Heart right ventricle (tissue), 16 donors: ENCODE measurements around the gene ZNF19. TPM values are rescaled to one million over a fixed set of nuclear protein-coding genes. Genes with fewer than 3 reads are reported as not detected.

ENCODE experiments used
- ATAC-seq, 8 donors: fragments of 200-7000 bp; cut with Tn5 transposase; one replicate each; pipeline ENCODE4 v1.9.1; 2020; ENCODE audit warnings: mild to moderate bottlenecking in 8 of 8, moderate library complexity in 8 of 8, moderate number of reproducible peaks in 1 of 8
- DNase-seq, 2 donors: peaks; one replicate each; pipeline ENCODE4 v3.0.0-alpha.2; 2020
- H3K27ac ChIP-seq, 10 donors: fragments of 200-600 bp; sonication (generic) in 2 of 10; one replicate each; pipeline versions ENCODE4 v1.5.0 to v1.8.0; 2020 to 2022; ENCODE audit warnings: mild to moderate bottlenecking in 3 of 10
- H3K27me3 ChIP-seq, 7 donors: fragments of 200-600 bp; one replicate each; pipeline ENCODE4 v1.8.0; 2021 to 2022; ENCODE audit warnings: mild to moderate bottlenecking in 2 of 7
- H3K36me3 ChIP-seq, 9 donors: fragments of 200-600 bp; sonication (generic) in 1 of 9; one replicate each; pipeline versions ENCODE4 v1.5.0 to v1.8.0; 2020 to 2022; ENCODE audit warnings: mild to moderate bottlenecking in 2 of 9
- H3K4me1 ChIP-seq, 9 donors: fragments of 200-600 bp; sonication (generic) in 1 of 9; one replicate each; pipeline versions ENCODE4 v1.5.0 to v1.8.0; 2020 to 2022; ENCODE audit warnings: mild to moderate bottlenecking in 4 of 9
- H3K4me3 ChIP-seq, 10 donors: fragments of 200-600 bp; sonication (generic) in 2 of 10; one replicate each; pipeline versions ENCODE4 v1.5.0 to v1.8.0; 2020 to 2022; ENCODE audit warnings: mild to moderate bottlenecking in 7 of 10, moderate library complexity in 2 of 10
- H3K9me3 ChIP-seq, 11 donors: fragments of 200-600 bp in 10 of 11; sonication (generic) in 2 of 11; one replicate each; pipeline versions ENCODE4 v1.5.0 to v1.8.0; 2013 to 2022; ENCODE audit warnings: mild to moderate bottlenecking in 2 of 11, control low read depth in 1 of 11, moderate library complexity in 1 of 11
- WGBS, 2 donors: extraction: QIAGEN DNeasy Blood & Tissue Kit; methylation state at CpG; one replicate each; pipeline ENCODE4 v1.1.7; 2013; ENCODE audit warnings: inconsistent platforms in 1 of 2; 5-methylcytosine and 5-hydroxymethylcytosine counted together
- intact Hi-C, 10 donors: fragments of 100-400 bp; cut with DNase I; formaldehyde crosslinking; loops; one replicate each; pipeline versions ENCODE4 v1.11.1 to v1.14.2; 2022
- polyA plus RNA-seq, 2 donors: library from polyadenylated mRNA; stranded (reverse); fragments of 200-250 nt; gene quantifications; one replicate each; pipeline ENCODE4 v1.2.3, GENCODE V29; 2013
- total RNA-seq, 10 donors: library from RNA; stranded (reverse); fragmentation: NEBNext Ultra II Directional in 3 of 10; extraction: Animal tissue kit (Norgen Biotek cat#: 25700) in 3 of 10; gene quantifications; one replicate each; pipeline versions ENCODE4 v1.2.1 to v1.2.4, GENCODE V29; 2021 to 2023
- TF ChIP-seq, protein P1 (sequence below), 9 donors: fragments of 200-600 bp; sonication (generic) in 2 of 9; IDR thresholded peaks; one replicate each; pipeline versions ENCODE4 v1.5.0 to v1.8.0; 2021 to 2022; ENCODE audit warnings: antibody characterized with exemption in 9 of 9, mild to moderate bottlenecking in 5 of 9, moderate library complexity in 1 of 9
- donor health status: Arrhythmogenic right ventricular cardiomyopathy.
- donor health status: ischemic (EF 13 %, LVEDD 7.1; RV severe dilation, severe dysfunction).
- donor health status: healthy with polysubstance abuse.
- donor health status: DM: no; HTN: yes; CAD: no.
- donor health status: DM: no; HTN: no; CAD: no.
- donor health status: ischemic (EF 25% LVEDD 6.9; RV normal size, moderate dysfunction).
- donor health status: ischemic (EF 25% LVEDD 5.7; RV mildly dilated, moderate dysfunction).
- donor health status: healthy.
- donor health status: DM: yes; HTN: yes; CAD: no.
- donor health status: Ischemic cardiomyopathy.
- donor health status: ischemic (EF 35%, LVEDD 5.7; RV mildly dilated, moderate dysfunction).
- donor health status: nonischemic (EF 11% LVEDD 7.7; RV severe dilation, severe dysfunction).
- donor health status: DM: yes; HTN: yes; CAD: no.
- donor health status: PGD.
- donor health status: ischemic (EF 29% LVEDD 5.4; RV normal size, mild dysfunction).
- donor health status: nonischemic (EF 23%, LVEDD 6.1; RV moderate dilation, normal function).

The ZNF19 gene
- total and polyA plus RNA-seq, 12 donors = 0.59 to 3.4 (median 1.5) TPM

DNA sequence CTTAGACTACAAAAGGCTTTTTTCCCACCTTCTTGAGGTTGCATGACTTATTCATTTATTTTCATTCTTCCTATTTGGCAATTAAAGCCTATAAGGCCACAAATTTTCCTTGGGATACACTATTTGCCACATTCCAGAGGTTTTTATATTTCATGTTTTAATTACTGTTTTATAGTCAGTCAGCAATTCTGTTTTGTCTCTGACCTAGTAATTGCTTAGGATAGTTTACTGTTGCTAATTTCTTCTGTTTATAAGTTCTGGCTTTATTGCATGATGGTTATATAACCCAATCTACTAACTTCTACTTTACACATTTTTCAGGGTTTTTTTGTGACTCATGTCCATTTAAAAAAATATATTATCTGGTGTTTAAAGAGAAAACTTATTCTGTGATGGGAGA is 29.6 kb downstream of the ZNF19 start:
- Histone ChIP-seq H3K27me3 (no peaks in the 10 kb centered on the region), H3K4me3 (no peak overlapping the region), H3K4me1 (peaks cover 0 to 28% (median 18%) of the 10 kb centered on the region in 9 donors), H3K27ac (no peak overlapping the region), H3K36me3 (peaks cover 0 to 31% (median 18%) of the 10 kb centered on the region in 9 donors), H3K9me3 (peaks cover 0 to 5% (median 0%) of the 10 kb centered on the region in 11 donors)
- intact Hi-C loops = no loop called here
- no peak for DNase-seq
- TF ChIP-seq, protein P1, sequence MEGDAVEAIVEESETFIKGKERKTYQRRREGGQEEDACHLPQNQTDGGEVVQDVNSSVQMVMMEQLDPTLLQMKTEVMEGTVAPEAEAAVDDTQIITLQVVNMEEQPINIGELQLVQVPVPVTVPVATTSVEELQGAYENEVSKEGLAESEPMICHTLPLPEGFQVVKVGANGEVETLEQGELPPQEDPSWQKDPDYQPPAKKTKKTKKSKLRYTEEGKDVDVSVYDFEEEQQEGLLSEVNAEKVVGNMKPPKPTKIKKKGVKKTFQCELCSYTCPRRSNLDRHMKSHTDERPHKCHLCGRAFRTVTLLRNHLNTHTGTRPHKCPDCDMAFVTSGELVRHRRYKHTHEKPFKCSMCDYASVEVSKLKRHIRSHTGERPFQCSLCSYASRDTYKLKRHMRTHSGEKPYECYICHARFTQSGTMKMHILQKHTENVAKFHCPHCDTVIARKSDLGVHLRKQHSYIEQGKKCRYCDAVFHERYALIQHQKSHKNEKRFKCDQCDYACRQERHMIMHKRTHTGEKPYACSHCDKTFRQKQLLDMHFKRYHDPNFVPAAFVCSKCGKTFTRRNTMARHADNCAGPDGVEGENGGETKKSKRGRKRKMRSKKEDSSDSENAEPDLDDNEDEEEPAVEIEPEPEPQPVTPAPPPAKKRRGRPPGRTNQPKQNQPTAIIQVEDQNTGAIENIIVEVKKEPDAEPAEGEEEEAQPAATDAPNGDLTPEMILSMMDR (IDR thresholded peaks at IDR 0.05) = no peak
- no peak for ATAC-seq

DNA sequence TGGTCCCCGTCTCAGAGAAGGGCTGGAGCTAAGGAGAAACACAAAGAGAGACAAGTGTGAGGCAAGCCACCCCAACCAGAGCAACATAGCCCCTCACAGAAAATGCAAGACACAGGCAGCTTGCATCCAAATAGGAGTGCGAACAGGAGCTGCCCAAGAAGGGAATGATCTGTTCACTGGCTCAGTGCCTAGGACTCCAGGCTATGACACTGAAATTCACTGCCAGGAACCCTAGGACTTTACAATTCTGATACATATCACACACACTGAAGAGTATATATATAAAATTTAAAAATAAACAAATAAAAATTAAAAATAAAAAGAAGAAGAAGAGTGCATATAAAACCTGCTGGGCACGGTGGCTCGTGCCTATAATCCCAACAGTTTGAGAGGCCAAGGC is 32.3 kb downstream of the ZNF19 start:
- WGBS, 2 donors = 92 to 95% methylated on average over 4 of the region's 4 CpGs
- H3K27ac ChIP-seq = no peak overlapping the region
- peaks cover 0 to 32% (median 9%) of the 10 kb centered on the region in 11 donors for H3K9me3 ChIP-seq
- TF ChIP-seq, protein P1 (IDR thresholded peaks at IDR 0.05) = no peak
- no peak for DNase-seq
- no peaks in the 10 kb centered on the region for H3K27me3 ChIP-seq
- ATAC-seq = no peak
- intact Hi-C loops = no loop called here
- no peak overlapping the region for H3K4me3 ChIP-seq
- peaks cover 0 to 58% (median 45%) of the 10 kb centered on the region in 9 donors for H3K36me3 ChIP-seq
- peaks cover 0 to 22% (median 12%) of the 10 kb centered on the region in 9 donors for H3K4me1 ChIP-seq

- Histone ChIP-seq H3K4me3 (no peak overlapping the region), H3K27me3 (no peaks in the 10 kb centered on the region), H3K27ac (no peak overlapping the region), H3K4me1 (no peaks in the 10 kb centered on the region), H3K36me3 (peaks cover 11 to 96% (median 83%) of the 10 kb centered on the region in 9 donors), H3K9me3 (peaks cover 0 to 69% (median 46%) of the 10 kb centered on the region in 11 donors)
- no peak for DNase-seq
- intact Hi-C loops = loop anchor here in 2 of 10 donors (5.0 kb wide), 2 partner anchors 34 to 39 kb away; partner anchors contain the start of gene ZNF19 (in 1 of the 2)
- TF ChIP-seq, protein P1 (IDR thresholded peaks at IDR 0.05) = no peak
- ATAC-seq = no peak
These were observed 36.1 kb downstream of the ZNF19 start for GRCh38 chr16:71453036-71453435.

DNA sequence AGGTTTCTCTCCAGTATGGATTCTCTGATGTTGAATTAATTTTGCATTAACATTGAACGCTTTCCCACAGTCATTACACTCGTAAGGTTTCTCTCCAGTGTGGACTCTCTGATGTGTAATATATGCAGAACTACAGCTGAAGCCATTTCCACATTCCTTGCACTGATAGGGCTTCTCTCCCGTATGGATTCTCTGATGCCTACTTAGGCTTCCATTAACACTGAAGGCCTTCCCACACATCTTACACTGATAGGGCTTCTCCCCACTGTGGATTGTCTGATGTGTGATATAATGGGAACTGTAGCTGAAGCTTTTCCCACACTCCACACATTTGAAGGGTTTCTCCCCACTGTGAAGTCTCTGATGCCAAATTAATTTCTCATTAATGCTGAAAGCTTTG is 40.1 kb downstream of the ZNF19 start:
- Histone ChIP-seq H3K27me3 (no peaks in the 10 kb centered on the region), H3K9me3 (peaks cover 0 to 100% (median 85%) of the 10 kb centered on the region in 11 donors), H3K4me1 (no peaks in the 10 kb centered on the region), H3K36me3 (peaks cover 11 to 77% (median 63%) of the 10 kb centered on the region in 9 donors), H3K27ac (no peak overlapping the region), H3K4me3 (no peak overlapping the region)
- WGBS, 2 donors = 96 to 99% methylated on average over 3 of the region's 3 CpGs
- DNase-seq (no peak), ATAC-seq (no peak)
- TF ChIP-seq, protein P1 (IDR thresholded peaks at IDR 0.05) = no peak
- intact Hi-C loops = no loop called here
